22Rv1 (cell line): ENCODE results near the gene ADGRE2.

Experiments used
- H3K27ac ChIP-seq: fragments of 450-650 bp; 2 replicates; pipeline ENCODE4 v1.5.1; 2017
- ZFX ChIP-seq: fragments of 450-650 bp; IDR thresholded peaks from 2 replicates; pipeline ENCODE4 v1.6.1; 2017; ENCODE audit warnings: antibody characterized with exemption, borderline replicate concordance
- TF ChIP-seq, protein P1 (sequence below): fragments of 450-650 bp; IDR thresholded peaks from 2 replicates; pipeline ENCODE4 v1.5.1; 2017; ENCODE audit warnings: mild to moderate bottlenecking

ADGRE2 gene

DNA sequence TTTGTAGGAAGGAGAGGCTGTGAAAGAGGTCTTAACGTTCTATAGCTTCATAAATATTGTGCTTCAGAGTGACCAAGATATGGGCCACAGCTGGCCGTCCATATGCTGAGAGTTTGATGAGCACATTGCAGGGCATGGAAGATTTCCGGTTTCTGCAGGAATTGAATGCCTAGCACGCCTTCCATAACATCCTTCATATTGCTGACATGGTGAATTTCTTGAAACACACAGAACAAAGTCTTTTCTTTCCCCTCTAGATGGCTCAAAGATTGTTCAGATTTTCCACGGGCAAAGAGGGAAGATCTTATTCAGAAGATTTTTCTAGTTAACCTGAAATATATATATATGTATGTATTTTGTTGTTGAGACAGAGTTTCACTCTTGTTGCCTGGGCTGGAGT, 42.4 kb downstream of the ADGRE2 start:
- TF ChIP-seq ZFX: no peak
- TF ChIP-seq, protein P1, sequence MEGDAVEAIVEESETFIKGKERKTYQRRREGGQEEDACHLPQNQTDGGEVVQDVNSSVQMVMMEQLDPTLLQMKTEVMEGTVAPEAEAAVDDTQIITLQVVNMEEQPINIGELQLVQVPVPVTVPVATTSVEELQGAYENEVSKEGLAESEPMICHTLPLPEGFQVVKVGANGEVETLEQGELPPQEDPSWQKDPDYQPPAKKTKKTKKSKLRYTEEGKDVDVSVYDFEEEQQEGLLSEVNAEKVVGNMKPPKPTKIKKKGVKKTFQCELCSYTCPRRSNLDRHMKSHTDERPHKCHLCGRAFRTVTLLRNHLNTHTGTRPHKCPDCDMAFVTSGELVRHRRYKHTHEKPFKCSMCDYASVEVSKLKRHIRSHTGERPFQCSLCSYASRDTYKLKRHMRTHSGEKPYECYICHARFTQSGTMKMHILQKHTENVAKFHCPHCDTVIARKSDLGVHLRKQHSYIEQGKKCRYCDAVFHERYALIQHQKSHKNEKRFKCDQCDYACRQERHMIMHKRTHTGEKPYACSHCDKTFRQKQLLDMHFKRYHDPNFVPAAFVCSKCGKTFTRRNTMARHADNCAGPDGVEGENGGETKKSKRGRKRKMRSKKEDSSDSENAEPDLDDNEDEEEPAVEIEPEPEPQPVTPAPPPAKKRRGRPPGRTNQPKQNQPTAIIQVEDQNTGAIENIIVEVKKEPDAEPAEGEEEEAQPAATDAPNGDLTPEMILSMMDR: no peak
- no peak overlapping the region for H3K27ac ChIP-seq

DNA sequence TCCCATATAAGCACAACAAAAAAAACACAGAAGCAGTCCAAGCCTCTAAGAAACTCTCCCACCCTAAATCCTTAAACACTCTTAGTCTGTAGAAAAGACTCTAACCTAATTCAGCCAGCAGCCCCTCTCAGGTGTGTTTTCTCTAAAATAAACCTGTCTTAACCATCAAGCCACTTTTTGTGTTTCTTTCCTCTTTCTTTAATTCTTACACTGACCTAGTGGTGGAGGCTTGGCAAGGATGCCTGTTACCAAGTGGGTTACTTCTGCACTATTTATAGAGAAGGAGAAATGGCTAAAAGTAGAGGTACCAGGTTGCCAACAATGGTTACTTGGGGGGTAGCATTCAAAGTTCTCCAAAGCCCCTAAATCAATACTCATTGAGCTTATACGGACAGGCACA, 44.8 kb downstream of the ADGRE2 start:
- no peak for TF ChIP-seq ZFX
- TF ChIP-seq, protein P1: no peak
- H3K27ac ChIP-seq: no peak overlapping the region

DNA sequence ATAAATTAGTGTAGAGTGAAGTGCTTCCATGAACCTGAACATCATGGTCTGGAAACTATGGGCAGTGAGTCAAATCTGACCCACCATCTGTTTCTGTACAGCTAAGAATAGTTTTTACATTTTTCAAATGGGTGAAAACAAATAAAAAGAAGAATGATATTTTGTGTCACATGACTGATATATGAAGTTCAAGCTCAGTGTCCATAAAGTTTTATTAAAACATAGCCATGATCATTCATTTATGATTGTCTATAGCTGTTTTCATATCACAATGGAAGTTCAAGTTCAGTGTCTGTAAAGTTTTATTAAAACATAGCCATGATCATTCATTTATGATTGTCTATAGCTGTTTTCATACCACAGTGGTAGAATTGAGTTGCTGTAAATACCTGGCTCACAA, 45.9 kb downstream of the ADGRE2 start:
- no peak overlapping the region for H3K27ac ChIP-seq
- no peak for TF ChIP-seq ZFX
- TF ChIP-seq, protein P1: no peak

DNA sequence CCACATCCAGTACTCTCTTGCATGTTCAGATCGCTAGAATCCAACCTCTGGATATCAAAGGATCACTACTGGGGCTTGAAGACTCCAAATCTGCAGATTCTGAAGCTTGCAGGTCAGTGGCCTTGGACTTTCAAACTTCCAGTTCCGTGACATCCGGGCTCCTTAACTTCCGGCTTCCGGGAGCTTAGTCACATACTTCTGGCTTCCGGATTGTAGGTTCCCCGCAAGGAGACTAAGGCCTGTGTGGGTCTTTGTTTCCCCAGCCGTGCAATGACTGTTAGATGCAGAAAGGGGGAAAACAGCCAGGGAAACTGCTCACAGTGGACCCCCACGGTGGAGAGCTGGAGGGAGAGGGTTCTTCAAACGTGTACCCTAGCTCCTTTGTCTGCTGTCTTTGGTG, 47.2 kb downstream of the ADGRE2 start:
- H3K27ac ChIP-seq: no peak overlapping the region
- no peak for TF ChIP-seq ZFX
- TF ChIP-seq, protein P1: no peak

DNA sequence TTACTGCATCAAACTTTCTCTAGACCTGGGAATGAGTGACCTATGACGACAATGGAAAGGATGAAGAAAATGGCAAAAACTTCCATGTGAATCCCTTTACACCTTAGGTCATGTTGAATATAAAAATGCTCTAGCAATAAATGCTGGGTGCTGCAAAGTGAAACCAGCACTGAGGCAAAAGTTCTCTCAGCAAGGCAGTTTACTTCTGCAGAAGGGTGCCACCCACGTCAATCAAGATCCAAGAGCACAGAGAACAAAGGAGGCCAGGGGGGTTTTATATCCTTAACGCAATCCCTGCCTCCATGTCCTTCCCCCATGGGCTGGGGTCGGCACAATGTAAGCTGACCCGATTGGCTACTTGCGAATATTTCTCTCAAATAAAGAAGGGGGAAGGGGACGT, 49.8 kb downstream of the ADGRE2 start:
- TF ChIP-seq, protein P1: no peak
- no peak for TF ChIP-seq ZFX
- no peak overlapping the region for H3K27ac ChIP-seq

DNA sequence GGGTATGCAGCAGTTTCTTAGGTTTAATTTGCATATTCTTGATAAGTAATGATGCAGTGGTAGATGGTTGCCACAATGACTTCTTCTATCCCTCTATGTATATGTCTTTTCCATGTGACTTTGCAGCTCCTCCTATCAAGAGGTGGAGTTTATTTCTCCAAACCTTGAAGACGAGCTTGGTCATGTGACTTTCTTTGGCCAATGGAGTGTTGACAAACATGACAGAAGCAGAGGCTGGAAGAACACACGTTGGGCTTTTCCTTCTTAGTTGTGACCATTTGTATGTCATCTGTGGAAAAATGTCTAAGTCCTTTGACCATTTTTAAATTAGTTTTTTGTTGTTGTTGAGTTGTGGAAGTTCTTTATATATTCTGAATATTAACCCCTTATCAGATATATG, 56.2 kb downstream of the ADGRE2 start:
- H3K27ac ChIP-seq: no peak overlapping the region
- TF ChIP-seq ZFX: no peak
- TF ChIP-seq, protein P1: no peak

DNA sequence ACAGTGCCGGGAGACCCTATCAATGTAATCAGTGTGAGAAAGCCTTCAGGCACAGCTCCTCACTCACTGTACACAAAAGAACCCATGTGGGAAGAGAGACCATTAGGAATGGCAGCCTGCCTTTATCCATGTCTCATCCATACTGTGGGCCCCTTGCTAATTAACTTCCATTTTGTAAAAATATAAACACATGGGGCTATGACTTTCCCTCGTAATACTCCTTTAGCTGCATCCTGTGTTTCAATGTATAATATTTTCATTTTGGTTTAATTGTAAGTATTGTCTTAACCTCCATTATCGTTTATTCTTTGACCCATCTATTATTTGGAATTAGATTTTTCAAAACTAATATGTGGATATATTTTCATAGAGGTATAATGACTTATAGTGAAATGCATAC, 59.2 kb downstream of the ADGRE2 start:
- no peak overlapping the region for H3K27ac ChIP-seq
- TF ChIP-seq, protein P1: no peak
- TF ChIP-seq ZFX: no peak
